RKO (cell line): ENCODE data around the gene EFNB3.

Experiments
- DNase-seq: peaks from one replicate; pipeline ENCODE4 v3.0.0-alpha.2; 2016; ENCODE audit warnings: low spot score

EFNB3 gene, protein sequence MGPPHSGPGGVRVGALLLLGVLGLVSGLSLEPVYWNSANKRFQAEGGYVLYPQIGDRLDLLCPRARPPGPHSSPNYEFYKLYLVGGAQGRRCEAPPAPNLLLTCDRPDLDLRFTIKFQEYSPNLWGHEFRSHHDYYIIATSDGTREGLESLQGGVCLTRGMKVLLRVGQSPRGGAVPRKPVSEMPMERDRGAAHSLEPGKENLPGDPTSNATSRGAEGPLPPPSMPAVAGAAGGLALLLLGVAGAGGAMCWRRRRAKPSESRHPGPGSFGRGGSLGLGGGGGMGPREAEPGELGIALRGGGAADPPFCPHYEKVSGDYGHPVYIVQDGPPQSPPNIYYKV

GRCh38 chr17:7704601-7705268, at the start of gene EFNB3:
Gene EFNB3, plus strand, starts transcription at chr17:7705202. Its CDS starts 397 bp downstream, at chr17:7705599.
- DNase-seq: no peak

DNA sequence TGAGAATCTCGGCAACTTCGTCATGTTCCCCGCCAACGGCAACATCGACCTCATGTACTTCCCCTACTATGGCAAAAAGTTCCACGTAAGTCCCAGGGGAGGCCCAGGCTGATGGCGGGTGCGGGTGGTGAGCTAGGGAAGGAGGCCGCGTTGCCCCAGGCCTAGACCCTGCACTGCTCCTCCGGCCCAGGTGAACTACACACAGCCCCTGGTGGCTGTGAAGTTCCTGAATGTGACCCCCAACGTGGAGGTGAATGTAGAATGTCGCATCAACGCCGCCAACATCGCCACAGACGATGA, 49.5 kb upstream of the EFNB3 start:
- DNase-seq: no peak

GRCh38 chr17:7656958-7657609, 47.9 kb upstream of the EFNB3 start:
- no peak for DNase-seq

DNA sequence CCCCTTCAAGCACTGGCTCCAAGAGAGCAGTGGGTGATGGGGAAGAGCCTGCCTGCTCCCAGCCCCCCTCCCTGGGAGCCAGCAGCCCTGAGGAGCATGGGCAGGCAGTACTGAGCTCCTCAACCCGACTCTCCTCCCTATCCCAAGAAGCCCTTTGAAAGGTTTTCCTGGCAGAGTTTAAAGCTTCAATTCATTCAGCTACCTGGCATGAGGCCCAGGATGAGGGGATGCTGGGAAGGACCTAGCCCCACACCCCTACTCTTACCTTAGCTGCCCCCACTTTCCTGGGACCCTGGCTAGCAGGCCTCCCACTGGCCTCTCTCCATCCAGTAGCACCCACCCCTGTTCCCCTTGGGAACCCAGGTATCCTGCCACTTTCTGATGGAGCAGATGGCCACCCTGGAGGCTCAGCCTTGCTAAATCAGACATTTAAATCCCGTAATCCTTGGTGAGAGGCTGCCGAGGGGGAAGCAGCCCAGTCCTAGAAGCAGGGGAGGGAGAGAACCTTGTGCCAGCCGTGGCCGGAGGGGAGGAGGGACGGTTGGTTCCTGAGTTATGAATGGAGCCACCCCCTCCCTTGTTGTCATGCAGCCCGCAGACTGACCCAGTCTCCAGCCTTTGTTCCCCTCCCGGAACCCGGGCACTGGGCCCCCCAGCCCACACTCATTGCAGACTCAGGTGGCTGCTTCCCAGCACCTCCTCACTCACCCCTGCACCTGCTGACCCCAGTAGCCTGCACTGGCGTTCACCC, 37.2 kb upstream of the EFNB3 start:
- no peak for DNase-seq

DNA sequence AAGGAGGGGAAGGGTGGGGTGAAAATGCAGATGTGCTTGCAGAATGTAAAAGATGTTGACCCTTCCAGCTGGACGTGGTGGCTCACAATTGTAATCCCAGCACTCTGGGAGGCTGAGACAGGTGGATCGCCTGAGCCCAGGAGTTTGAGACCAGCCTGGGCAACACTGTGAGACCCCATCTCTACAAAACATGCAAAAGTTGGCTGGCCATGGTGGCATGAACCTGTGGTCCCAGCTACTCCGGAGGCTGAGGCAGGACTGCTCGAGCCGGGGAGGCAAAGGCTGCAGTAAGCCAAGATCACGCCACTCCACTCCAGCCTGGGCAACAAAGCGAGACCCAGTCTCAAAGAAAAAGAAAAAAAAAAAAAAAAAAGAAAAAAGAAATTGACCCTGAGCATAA, 36.5 kb upstream of the EFNB3 start:
- no peak for DNase-seq

DNA sequence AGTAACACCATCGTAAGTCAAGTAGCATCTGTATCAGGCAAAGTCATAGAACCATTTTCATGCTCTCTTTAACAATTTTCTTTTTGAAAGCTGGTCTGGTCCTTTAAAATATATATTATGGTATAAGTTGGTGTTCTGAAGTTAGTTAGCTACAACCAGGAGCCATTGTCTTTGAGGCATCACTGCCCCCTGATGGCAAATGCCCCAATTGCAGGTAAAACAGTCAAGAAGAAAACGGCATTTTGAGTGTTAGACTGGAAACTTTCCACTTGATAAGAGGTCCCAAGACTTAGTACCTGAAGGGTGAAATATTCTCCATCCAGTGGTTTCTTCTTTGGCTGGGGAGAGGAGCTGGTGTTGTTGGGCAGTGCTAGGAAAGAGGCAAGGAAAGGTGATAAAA, 31.8 kb upstream of the EFNB3 start:
- no peak for DNase-seq

DNA sequence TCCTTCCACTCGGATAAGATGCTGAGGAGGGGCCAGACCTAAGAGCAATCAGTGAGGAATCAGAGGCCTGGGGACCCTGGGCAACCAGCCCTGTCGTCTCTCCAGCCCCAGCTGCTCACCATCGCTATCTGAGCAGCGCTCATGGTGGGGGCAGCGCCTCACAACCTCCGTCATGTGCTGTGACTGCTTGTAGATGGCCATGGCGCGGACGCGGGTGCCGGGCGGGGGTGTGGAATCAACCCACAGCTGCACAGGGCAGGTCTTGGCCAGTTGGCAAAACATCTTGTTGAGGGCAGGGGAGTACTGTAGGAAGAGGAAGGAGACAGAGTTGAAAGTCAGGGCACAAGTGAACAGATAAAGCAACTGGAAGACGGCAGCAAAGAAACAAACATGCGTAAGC, 30.1 kb upstream of the EFNB3 start:
- no peak for DNase-seq

DNA sequence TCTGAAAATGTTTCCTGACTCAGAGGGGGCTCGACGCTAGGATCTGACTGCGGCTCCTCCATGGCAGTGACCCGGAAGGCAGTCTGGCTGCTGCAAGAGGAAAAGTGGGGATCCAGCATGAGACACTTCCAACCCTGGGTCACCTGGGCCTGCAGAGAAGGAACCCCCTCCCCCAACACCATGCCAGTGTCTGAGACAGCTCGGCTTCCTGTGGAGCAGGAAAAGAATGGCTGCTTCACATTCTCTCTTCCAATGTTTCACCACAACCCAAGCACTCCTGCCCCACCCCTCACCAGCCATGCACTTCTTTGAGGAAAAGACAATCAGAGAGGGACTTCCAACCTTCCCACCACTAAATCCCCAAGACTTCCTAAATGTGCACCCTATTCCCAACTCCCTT, 28.5 kb upstream of the EFNB3 start:
- DNase-seq: no peak

- DNase-seq: no peak
Observed at GRCh38 chr17:7677388-7678067, 27.5 kb upstream of the EFNB3 start.

DNA sequence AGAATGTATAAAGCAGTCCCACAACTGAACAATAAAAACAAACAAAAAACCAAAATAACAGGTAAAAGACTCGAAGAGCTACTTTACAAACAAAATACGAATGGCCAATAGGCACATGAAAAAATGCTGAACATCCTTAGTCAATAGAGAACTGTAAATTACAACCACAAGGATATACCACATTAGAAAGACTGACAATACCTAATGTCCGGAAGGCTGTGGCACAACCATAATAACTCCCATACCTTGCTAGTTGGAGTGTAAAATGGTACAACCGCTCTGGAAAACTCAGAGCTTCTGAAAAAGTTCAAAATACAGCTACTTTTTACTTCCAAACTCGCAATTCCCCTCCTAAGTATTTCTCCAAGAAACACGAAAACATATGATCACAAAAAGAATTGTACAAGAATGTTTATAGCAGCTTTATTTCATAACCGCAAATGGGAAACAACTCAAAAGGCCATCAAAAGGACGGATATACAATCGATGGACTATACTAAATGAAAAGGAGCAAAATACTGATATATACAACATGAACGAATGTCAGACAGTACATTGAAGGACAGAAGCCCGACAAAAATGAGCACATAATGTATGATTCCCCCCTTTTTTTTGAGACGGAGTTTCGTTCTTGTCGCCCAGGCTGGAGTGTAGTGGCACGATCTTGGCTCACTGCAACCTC, 20.0 kb upstream of the EFNB3 start:
- peak; percentile 58 for DNase-seq

GRCh38 chr17:7685533-7686221, 19.3 kb upstream of the EFNB3 start:
- peak; percentile 97 for DNase-seq

DNA sequence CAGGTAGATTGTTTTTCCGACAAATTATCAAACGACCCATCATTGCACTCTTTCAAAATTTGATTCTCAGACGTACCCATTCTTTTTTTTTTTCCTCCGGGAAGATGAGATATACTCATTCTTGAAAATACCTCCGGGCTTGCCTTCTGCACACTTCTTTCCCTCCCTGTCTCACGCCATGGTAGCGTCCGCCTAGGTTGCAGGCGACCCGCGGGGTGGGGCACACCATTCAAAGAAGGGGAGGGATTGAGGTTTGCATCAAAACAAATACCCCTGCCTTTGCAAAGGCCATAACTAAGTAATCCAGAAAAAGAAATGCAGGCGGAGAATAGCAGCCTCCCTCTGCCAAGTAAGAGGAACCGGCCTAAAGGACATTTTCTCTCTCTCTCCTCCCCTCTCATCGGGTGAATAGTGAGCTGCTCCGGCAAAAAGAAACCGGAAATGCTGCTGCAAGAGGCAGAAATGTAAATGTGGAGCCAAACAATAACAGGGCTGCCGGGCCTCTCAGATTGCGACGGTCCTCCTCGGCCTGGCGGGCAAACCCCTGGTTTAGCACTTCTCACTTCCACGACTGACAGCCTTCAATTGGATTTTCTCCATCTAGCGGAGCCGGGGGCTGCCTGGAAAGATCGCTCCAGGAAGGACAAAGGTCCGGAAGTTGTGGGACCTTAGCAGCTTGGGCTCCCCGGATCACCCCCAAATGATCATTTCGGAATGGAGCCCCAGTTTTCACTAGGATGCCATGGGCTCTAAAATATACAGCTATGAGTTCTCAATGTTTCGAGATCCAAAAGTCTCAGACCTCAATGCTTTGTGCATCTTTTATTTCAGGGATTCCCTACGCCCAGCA, 18.6 kb upstream of the EFNB3 start:
- peak; percentile 89 for DNase-seq

DNA sequence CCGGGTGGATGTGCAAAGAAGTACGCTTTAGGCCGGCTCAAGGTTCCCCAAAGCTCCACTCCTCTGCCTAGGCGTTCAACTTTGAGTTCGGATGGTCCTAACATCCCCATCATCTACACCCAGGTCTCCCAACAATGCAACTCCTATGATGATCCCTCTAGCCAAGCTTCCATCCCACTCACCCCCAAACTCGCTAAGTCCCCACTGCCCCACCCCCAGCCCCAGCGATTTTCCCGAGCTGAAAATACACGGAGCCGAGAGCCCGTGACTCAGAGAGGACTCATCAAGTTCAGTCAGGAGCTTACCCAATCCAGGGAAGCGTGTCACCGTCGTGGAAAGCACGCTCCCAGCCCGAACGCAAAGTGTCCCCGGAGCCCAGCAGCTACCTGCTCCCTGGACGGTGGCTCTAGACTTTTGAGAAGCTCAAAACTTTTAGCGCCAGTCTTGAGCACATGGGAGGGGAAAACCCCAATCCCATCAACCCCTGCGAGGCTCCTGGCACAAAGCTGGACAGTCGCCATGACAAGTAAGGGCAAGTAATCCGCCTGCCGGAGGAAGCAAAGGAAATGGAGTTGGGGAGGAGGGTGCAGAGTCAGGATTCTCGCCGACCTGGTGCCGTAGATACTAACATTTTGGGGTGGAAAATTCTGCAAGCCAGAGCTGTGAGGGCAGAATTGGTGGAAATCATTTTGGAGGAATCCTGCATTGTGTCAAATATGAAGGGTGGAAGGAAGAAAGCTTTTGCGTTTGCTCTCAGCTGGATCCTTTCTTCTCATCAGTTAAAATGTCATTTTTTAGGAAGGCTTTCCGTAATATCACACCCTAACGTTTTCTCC, 17.7 kb upstream of the EFNB3 start, which contains the start of gene TP53:
TP53 (minus strand) TSS at position 419 of the 836 bp plus-strand sequence. CDS start 10,896 bp downstream, outside the sequence.
- peak; percentile 98 for DNase-seq

DNA sequence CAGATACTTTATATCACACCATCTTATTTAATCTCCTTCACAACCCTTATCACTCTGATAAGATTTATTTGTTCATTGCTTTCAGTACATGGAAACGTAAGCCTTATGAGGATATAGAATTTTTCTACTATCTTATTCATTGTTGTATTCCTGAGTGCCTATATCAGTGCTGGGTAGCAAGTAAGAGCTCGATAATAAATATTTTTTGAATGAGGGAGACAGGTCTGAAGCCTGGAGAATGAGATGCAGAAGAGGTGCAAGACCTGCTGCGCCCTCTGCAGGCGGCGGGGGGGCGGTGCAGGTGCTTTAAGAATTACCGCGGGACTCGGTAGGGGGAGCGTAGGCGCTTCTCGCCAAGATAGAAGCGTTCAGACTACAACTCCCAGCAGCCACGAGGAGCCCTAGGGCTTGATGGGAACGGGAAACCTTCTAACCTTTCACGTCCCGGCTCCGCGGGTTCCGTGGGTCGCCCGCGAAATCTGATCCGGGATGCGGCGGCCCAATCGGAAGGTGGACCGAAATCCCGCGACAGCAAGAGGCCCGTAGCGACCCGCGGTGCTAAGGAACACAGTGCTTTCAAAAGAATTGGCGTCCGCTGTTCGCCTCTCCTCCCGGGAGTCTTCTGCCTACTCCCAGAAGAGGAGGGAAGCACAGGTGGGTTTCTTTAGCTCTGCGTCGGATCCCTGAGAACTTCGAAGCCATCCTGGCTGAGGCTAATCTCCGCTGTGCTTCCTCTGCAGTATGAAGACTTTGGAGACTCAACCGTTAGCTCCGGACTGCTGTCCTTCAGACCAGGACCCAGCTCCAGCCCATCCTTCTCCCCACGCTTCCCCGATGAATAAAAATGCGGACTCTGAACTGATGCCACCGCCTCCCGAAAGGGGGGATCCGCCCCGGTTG, 16.8 kb upstream of the EFNB3 start, which contains the start of gene WRAP53:
WRAP53 (plus strand) TSS at position 570 of the 900 bp plus-strand sequence; CDS start at position 742, 172 bp downstream.
- peak; percentile 98 for DNase-seq

- DNase-seq: no peak
Observed at GRCh38 chr17:7688808-7689316, 16.1 kb upstream of the EFNB3 start.

- DNase-seq: no peak
Observed at GRCh38 chr17:7695586-7695985, 9.4 kb upstream of the EFNB3 start.

DNA sequence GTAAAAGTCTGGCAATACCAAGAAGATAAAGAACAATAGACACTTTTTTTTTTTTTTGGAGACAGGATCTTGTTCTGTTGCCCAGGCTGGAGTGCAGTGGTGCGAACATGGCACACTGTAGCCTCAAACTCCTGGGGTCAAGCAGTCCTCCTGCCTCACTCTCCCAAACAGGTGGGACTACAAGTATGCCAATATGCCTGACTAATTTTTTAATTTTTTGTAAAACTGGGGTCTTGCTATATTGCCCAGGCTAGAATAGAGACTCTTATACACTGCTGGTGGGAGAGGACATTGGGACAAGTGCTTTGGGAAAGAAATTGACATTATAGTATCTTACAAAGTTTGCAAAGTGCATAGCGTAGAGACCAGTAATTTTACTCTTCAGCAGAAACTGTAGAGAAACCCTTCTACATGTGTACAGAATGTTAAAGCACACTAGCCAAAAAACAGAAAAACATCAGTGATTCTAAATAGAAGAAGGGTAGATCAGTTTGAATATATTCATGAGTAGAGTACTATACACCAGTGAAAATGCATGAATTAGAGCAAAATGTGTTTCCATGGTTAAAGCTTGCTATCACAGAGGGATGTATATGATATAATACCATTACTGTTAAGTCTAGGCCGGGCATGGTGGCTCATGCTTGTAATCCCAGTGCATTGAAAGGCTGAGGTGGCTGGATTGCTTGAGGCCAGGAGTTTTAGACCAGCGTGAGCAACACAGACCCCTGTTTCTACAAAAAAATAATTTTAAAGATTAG, 7.0 kb upstream of the EFNB3 start:
- no peak for DNase-seq
